Cardiac fibroblast (primary cell): ENCODE data around the gene FOXP4.
A peak's percentile ranks its signal among the peaks of the same experiment; 100 is the strongest.

ENCODE experiments used
- DNase-seq, 2 donors: peaks; one replicate each; pipeline versions ENCODE4 v3.0.0 to v3.0.0-alpha.2; 2010; ENCODE audit warnings: low read depth in 2 of 2
- H3K4me3 ChIP-seq, 2 donors: replicated peaks in 1 of 2; 1 replicate in 1 of 2; 2 replicates in 1 of 2; pipeline ENCODE4 v1.5.1; 2011; ENCODE audit warnings: low read depth in 2 of 2, low read length in 2 of 2, mild to moderate bottlenecking in 2 of 2, moderate library complexity in 1 of 2
- TF ChIP-seq, protein P1 (sequence below): IDR thresholded peaks from one replicate; pipeline ENCODE4 v1.5.1; 2011; ENCODE audit warnings: low read depth, mild to moderate bottlenecking, low read length, inconsistent platforms

The FOXP4 gene

DNA sequence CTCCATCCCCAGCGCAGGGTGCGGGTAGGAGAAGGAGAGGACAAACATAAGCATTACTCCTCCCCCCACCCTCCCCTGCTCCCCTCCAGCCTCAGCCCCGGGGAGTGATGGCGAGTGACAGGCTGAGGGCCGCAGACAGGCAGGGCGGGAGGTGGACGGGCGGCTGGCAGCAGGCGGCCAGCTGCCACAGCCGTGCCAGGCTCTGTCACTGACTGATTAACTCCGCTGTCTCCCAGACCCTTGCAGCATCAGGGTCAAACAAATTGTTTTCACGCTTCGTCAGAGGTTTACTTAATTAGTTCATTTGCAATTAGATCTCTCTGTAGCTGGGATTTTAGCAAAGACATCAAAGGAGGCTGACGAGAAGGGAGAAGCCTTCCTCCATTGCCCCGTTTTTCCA lies 41.9 kb downstream of the FOXP4 start:
- TF ChIP-seq, protein P1, sequence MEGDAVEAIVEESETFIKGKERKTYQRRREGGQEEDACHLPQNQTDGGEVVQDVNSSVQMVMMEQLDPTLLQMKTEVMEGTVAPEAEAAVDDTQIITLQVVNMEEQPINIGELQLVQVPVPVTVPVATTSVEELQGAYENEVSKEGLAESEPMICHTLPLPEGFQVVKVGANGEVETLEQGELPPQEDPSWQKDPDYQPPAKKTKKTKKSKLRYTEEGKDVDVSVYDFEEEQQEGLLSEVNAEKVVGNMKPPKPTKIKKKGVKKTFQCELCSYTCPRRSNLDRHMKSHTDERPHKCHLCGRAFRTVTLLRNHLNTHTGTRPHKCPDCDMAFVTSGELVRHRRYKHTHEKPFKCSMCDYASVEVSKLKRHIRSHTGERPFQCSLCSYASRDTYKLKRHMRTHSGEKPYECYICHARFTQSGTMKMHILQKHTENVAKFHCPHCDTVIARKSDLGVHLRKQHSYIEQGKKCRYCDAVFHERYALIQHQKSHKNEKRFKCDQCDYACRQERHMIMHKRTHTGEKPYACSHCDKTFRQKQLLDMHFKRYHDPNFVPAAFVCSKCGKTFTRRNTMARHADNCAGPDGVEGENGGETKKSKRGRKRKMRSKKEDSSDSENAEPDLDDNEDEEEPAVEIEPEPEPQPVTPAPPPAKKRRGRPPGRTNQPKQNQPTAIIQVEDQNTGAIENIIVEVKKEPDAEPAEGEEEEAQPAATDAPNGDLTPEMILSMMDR, result no peak
- DNase-seq, result no peak
- no peak overlapping the region for H3K4me3 ChIP-seq

GRCh38 chr6:41589223-41589622 lies 43.0 kb downstream of the FOXP4 start:
- no peak for DNase-seq
- TF ChIP-seq, protein P1, result no peak

GRCh38 chr6:41589636-41590622 lies 43.7 kb downstream of the FOXP4 start:
- TF ChIP-seq, protein P1, result no peak
- DNase-seq, result no peak

More at GRCh38 chr6:41589223-41589622, 43.0 kb downstream of the FOXP4 start:
- H3K4me3 ChIP-seq, result no peak overlapping the region

DNA sequence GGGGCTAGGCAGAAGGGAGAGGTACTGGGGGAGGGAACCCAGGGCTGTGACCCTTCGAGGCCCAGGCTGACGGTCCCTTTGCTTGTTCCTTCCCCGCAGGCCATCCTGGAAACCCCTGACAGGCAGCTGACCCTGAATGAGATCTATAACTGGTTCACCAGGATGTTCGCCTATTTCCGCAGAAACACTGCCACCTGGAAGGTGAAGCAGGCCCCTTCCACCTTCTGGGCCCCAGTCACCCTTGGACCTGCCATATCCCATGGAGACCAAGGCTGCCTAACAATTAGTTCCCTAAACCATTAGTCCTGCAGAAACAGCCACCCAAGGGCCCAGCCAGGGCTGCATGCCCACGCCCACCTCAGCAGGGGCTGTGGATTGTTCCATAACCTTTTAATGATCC lies 44.9 kb downstream of the FOXP4 start:
- TF ChIP-seq, protein P1, result no peak
- no peak for DNase-seq
- H3K4me3 ChIP-seq, result no peak overlapping the region

More at GRCh38 chr6:41589636-41590622, 43.7 kb downstream of the FOXP4 start:
- no peak overlapping the region for H3K4me3 ChIP-seq

GRCh38 chr6:41591859-41592502 lies 45.8 kb downstream of the FOXP4 start:
- peak; percentile 68 to 69 for DNase-seq
- no peak overlapping the region for H3K4me3 ChIP-seq
- TF ChIP-seq, protein P1, result peak; percentile 86

GRCh38 chr6:41593406-41593805 lies 47.2 kb downstream of the FOXP4 start:
- H3K4me3 ChIP-seq, result no peak overlapping the region
- DNase-seq, result no peak
- TF ChIP-seq, protein P1, result no peak
